Vagina (tissue), 2 donors: Measurements from ENCODE around the gene CAV2. TPM values are rescaled to one million over a fixed set of nuclear protein-coding genes. Genes with fewer than 3 reads are reported as not detected.

Source experiments
- DNase-seq, 2 donors: peaks; one replicate each; pipeline ENCODE4 v3.0.0-alpha.2; 2017; ENCODE audit errors: extremely low spot score in 2 of 2
- H3K27ac ChIP-seq: fragments of 200-600 bp; sonication (generic); one replicate; pipeline ENCODE4 v1.5.1; 2019
- H3K27me3 ChIP-seq: fragments of 200-600 bp; sonication (generic); one replicate; pipeline ENCODE4 v1.5.1; 2019
- H3K36me3 ChIP-seq, 2 donors: fragments of 200-600 bp; sonication (generic); one replicate each; pipeline ENCODE4 v1.5.1; 2017 to 2019
- H3K4me1 ChIP-seq: fragments of 200-600 bp; sonication (generic); one replicate; pipeline ENCODE4 v1.5.1; 2019
- H3K4me3 ChIP-seq, 2 donors: fragments of 200-600 bp; sonication (generic); 1 replicate in 1 of 2; 2 replicates in 1 of 2; pipeline ENCODE4 v1.5.1; 2016 to 2019
- H3K9me3 ChIP-seq: fragments of 200-600 bp; sonication (generic); one replicate; pipeline ENCODE4 v1.5.1; 2019
- POLR2A ChIP-seq, 2 donors: fragments of 450-650 bp; IDR thresholded peaks; one replicate each; pipeline ENCODE4 v1.6.1; 2017; ENCODE audit warnings: antibody characterized with exemption in 2 of 2, mild to moderate bottlenecking in 2 of 2, moderate library complexity in 2 of 2
- POLR2AphosphoS5 ChIP-seq, 2 donors: sonication (generic); formaldehyde crosslinking; IDR thresholded peaks; one replicate each; pipeline ENCODE4 v1.9.0; 2017; ENCODE audit warnings: antibody characterized with exemption in 2 of 2, mild to moderate bottlenecking in 2 of 2, low read depth in 1 of 2; ENCODE audit not compliant: insufficient read depth in 1 of 2
- intact Hi-C: fragments of 100-400 bp; cut with DNase I; formaldehyde crosslinking; loops from one replicate; pipeline ENCODE4 v1.15.1; 2023
- total RNA-seq: library from RNA; depleted of rRNA; stranded (reverse); fragments of >200 nt; gene quantifications from one replicate; pipeline ENCODE4 v1.2.3, GENCODE V29; 2016
- TF ChIP-seq, protein P1 (sequence below), 3 experiments: fragments of 450-650 bp in 2 of 3; fragments of 200-600 bp in 1 of 3; sonication (generic) in 1 of 3; IDR thresholded peaks; one replicate each; pipeline ENCODE4 v1.5.1; 2017 to 2019; ENCODE audit warnings: antibody characterized with exemption in 3 of 3, mild to moderate bottlenecking in 2 of 3, moderate library complexity in 2 of 3

The CAV2 gene
- total RNA-seq, 1 donor from 2014 or later, result 42.5 TPM

DNA sequence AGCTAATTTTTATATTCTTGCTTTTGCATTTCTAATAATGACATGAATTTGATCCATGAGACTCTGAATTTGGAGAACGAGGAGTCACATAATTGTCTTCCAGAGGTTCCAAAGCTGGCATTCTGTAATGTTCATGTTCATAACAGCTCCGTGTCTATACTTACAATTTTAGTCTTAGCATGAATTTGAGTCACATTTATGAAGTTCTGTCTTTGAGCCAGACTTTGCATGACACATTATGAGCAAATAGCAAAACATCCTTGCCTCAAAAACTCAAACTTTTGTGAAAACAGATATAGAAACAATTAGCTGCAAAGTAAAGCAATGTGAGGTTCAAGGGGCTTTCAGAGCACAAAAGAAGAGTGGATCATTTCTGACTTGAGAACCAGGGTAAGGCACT is 44.5 kb upstream of the CAV2 start:
- TF ChIP-seq POLR2A (IDR thresholded peaks at IDR 0.05) (no peak), POLR2AphosphoS5 (IDR thresholded peaks at IDR 0.05; ENCODE audit: insufficient read depth in 1 of 2, low read depth in 1 of 2) (no peak)
- TF ChIP-seq, protein P1, sequence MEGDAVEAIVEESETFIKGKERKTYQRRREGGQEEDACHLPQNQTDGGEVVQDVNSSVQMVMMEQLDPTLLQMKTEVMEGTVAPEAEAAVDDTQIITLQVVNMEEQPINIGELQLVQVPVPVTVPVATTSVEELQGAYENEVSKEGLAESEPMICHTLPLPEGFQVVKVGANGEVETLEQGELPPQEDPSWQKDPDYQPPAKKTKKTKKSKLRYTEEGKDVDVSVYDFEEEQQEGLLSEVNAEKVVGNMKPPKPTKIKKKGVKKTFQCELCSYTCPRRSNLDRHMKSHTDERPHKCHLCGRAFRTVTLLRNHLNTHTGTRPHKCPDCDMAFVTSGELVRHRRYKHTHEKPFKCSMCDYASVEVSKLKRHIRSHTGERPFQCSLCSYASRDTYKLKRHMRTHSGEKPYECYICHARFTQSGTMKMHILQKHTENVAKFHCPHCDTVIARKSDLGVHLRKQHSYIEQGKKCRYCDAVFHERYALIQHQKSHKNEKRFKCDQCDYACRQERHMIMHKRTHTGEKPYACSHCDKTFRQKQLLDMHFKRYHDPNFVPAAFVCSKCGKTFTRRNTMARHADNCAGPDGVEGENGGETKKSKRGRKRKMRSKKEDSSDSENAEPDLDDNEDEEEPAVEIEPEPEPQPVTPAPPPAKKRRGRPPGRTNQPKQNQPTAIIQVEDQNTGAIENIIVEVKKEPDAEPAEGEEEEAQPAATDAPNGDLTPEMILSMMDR (IDR thresholded peaks at IDR 0.05), result no peak
- H3K9me3 ChIP-seq, result no peaks in the 10 kb centered on the region
- intact Hi-C loops, result no loop called here
- no peak overlapping the region for H3K27ac ChIP-seq
- no peaks in the 10 kb centered on the region for H3K36me3 ChIP-seq
- DNase-seq, result no peak
- no peak overlapping the region for H3K4me3 ChIP-seq
- no peaks in the 10 kb centered on the region for H3K27me3 ChIP-seq
- no peaks in the 10 kb centered on the region for H3K4me1 ChIP-seq

DNA sequence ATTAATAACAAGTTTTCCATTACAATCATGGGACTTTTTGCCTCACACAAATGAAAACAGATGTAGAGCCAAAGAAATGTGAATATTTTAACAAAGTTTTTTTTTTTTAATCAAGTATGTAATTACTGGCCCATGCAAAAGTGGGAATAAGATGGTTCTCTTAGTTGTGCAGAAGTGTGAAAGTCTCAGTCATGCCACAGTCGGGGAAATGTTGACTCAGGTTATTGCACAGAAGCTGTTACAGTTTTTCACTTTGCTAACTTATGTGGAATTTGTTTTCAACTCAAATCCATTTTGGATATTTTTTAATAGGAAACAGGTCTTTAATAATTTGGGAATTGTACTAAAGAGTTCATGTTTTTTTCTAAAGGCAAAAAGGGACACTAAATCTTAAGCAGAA is 44.0 kb upstream of the CAV2 start:
- Histone ChIP-seq H3K27ac (no peak overlapping the region), H3K4me1 (no peaks in the 10 kb centered on the region), H3K4me3 (no peak overlapping the region), H3K9me3 (no peaks in the 10 kb centered on the region), H3K36me3 (no peaks in the 10 kb centered on the region), H3K27me3 (no peaks in the 10 kb centered on the region)
- DNase-seq, result no peak
- TF ChIP-seq, protein P1 (IDR thresholded peaks at IDR 0.05), result no peak
- TF ChIP-seq POLR2AphosphoS5 (IDR thresholded peaks at IDR 0.05; ENCODE audit: insufficient read depth in 1 of 2, low read depth in 1 of 2) (no peak), POLR2A (IDR thresholded peaks at IDR 0.05) (no peak)
- intact Hi-C loops, result no loop called here

DNA sequence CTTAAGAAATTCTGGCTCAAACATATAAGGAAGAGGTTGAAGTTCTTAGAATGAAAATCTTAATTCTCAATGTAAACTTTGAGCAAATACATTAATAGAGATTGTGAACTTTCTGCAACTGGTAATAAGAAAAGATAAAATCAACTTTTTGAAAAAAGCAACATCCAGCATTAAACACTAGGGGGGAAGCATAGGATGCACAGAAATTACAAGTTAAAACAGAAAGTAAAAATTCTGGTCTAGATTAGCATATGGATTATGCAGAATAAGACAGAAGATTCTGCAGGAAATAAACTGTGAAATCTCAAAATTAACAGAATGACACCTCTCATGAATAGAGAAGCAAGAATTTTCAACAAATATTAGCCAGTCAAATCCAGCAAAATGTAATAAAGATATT is 38.0 kb upstream of the CAV2 start:
- Histone ChIP-seq H3K4me1 (peaks cover 4% of the 10 kb centered on the region), H3K27me3 (no peaks in the 10 kb centered on the region), H3K36me3 (no peaks in the 10 kb centered on the region), H3K9me3 (no peaks in the 10 kb centered on the region), H3K27ac (no peak overlapping the region), H3K4me3 (no peak overlapping the region)
- no peak for DNase-seq
- intact Hi-C loops, result no loop called here
- TF ChIP-seq POLR2AphosphoS5 (IDR thresholded peaks at IDR 0.05; ENCODE audit: insufficient read depth in 1 of 2, low read depth in 1 of 2) (no peak), POLR2A (IDR thresholded peaks at IDR 0.05) (no peak)
- TF ChIP-seq, protein P1 (IDR thresholded peaks at IDR 0.05), result no peak

DNA sequence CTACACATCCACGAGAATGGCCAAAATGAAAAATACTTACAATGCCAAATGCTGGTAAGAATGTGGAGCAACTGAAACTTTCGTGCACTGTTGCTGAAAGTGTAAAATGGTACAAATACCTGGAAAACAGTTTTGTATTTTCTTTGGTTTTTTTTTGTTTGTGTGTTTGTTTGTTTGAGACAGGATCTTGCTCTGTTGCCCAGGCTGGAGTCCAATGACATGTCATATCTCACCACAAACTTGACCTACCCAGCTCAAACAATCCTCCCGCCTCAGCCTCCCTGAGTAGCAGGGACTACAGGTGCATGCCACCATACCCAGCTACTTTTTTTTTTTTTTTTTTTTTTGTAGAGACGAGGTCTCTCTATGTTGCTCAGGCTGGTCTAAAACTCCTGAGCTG is 35.6 kb upstream of the CAV2 start:
- no peaks in the 10 kb centered on the region for H3K9me3 ChIP-seq
- H3K4me3 ChIP-seq, result no peak overlapping the region
- peaks cover 4% of the 10 kb centered on the region for H3K4me1 ChIP-seq
- no peak for TF ChIP-seq POLR2A (IDR thresholded peaks at IDR 0.05)
- no peak for TF ChIP-seq POLR2AphosphoS5 (IDR thresholded peaks at IDR 0.05; ENCODE audit: insufficient read depth in 1 of 2, low read depth in 1 of 2)
- TF ChIP-seq, protein P1 (IDR thresholded peaks at IDR 0.05), result no peak
- intact Hi-C loops, result no loop called here
- no peak overlapping the region for H3K27ac ChIP-seq
- DNase-seq, result no peak
- H3K36me3 ChIP-seq, result no peaks in the 10 kb centered on the region
- no peaks in the 10 kb centered on the region for H3K27me3 ChIP-seq

DNA sequence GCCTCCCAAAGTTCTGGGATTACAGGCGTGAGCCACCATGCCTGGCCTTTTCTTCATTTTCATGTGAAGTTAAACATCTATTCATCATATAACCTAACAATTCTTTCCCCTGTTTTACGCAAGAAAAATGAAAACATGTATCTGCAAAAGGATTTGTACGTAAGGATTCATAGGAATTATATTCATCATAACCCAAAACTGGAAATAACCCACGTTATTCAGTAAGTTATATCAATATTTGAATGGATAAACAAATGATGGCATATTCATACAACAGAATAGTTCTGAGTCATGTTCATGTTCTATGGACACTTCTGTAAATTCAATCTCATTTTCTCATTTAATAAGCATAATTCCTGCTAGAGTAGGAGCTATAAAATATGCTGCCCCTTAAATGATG is 35.2 kb upstream of the CAV2 start:
- intact Hi-C loops, result no loop called here
- H3K36me3 ChIP-seq, result no peaks in the 10 kb centered on the region
- no peak overlapping the region for H3K27ac ChIP-seq
- no peaks in the 10 kb centered on the region for H3K9me3 ChIP-seq
- no peak overlapping the region for H3K4me3 ChIP-seq
- H3K27me3 ChIP-seq, result no peaks in the 10 kb centered on the region
- no peak for DNase-seq
- H3K4me1 ChIP-seq, result peaks cover 4% of the 10 kb centered on the region
- TF ChIP-seq POLR2AphosphoS5 (IDR thresholded peaks at IDR 0.05; ENCODE audit: insufficient read depth in 1 of 2, low read depth in 1 of 2) (no peak), POLR2A (IDR thresholded peaks at IDR 0.05) (no peak)
- TF ChIP-seq, protein P1 (IDR thresholded peaks at IDR 0.05), result no peak
